Measurements from ENCODE around the gene CELF1. TPM values are rescaled to one million over a fixed set of nuclear protein-coding genes. Genes with fewer than 3 reads are reported as not detected.
A peak's percentile ranks its signal among the peaks of the same experiment; 100 is the strongest.

CELF1 gene
- total RNA-seq, 2 experiments from 2014 or later = 120 to 122 TPM

DNA sequence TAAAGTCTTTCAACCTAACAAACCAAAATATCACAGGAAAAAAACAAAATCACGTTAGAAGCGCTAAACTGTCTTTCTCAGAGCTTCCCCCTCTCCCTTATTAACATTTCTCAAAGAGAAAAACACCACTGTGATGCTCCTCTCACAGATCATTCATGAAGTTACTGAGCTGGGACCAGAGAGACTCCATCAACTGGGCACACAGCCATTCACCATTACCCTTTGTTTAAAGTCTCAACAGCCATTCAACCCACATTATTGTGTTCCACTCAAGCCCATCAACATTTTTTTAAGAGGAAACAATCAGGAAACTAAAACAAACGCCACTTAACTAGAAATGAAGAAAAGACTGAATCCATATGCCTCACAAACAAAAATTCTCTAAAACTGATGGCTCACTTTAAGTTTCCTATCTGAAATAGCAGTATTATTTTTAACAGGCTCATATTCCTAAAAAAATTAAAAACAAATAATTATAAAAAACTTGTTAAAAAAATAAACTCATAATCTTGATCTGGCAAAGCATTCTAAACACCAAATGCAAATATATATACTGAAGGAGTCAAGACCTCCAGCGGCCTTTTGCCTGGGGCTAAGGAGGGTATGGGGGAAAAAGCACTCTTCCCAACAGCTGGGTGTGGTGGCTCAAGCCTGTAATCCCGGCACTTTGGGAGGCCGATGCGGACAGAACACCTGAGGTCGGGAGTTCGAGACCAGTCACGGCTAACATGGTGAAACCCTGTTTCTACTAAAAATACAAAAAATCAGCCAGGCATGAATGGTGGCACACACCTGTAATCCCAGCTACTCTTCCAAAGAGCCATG lies 14.0 kb downstream of the CELF1 start:
- ChIA-PET CTCF (interaction anchor here (0.6 to 6.2 kb wide), 11 partner anchors 8 to 59 kb away, joined by 3 to 44 read pairs (median 4); partner anchors contain the start of gene CELF1), POLR2A (interaction anchor here (1.2 to 2.8 kb wide), 6 partner anchors 8 to 26 kb away, joined by 3 to 14 read pairs (median 6); no protein-coding TSS in a partner anchor)
- TF ChIP-seq, protein P1, sequence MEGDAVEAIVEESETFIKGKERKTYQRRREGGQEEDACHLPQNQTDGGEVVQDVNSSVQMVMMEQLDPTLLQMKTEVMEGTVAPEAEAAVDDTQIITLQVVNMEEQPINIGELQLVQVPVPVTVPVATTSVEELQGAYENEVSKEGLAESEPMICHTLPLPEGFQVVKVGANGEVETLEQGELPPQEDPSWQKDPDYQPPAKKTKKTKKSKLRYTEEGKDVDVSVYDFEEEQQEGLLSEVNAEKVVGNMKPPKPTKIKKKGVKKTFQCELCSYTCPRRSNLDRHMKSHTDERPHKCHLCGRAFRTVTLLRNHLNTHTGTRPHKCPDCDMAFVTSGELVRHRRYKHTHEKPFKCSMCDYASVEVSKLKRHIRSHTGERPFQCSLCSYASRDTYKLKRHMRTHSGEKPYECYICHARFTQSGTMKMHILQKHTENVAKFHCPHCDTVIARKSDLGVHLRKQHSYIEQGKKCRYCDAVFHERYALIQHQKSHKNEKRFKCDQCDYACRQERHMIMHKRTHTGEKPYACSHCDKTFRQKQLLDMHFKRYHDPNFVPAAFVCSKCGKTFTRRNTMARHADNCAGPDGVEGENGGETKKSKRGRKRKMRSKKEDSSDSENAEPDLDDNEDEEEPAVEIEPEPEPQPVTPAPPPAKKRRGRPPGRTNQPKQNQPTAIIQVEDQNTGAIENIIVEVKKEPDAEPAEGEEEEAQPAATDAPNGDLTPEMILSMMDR (IDR thresholded peaks at IDR 0.05) = no peak
- no peaks in the 10 kb centered on the region for H3K9me3 Mint-ChIP-seq
- peak overlapping the region; percentile 77 for H3K27ac Mint-ChIP-seq
- H3K27me3 Mint-ChIP-seq = no peaks in the 10 kb centered on the region
- no peak overlapping the region for H3K4me3 Mint-ChIP-seq
- H3K36me3 Mint-ChIP-seq (ENCODE audit: low read depth) = peaks cover 29% of the 10 kb centered on the region
- H3K4me1 Mint-ChIP-seq (ENCODE audit: low read depth) = peaks cover 58% of the 10 kb centered on the region
- intact Hi-C loops (cut with micrococcal nuclease) = no loop called here
- no peak for ATAC-seq
- DNase-seq = no peak

DNA sequence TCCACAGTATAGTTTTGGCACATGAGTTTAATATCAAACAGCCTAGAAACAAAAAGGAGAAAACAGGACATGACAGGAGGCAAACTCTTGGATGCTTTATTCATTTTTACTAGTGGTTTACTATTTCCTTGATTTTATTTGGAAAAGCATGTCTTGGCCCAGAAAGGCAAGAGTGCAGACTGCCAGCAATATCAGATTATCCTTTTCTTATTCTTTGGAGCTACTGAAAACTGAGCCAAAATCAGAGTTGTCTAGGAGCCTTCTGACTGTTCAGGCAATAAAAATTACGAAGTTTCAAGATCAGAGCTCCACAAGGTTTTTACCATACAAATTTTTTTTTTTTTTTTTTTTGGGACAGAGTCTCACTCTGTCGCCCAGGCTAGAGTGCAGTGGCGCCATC lies 16.0 kb downstream of the CELF1 start:
- TF ChIP-seq, protein P1 (IDR thresholded peaks at IDR 0.05) = no peak
- ChIA-PET POLR2A (interaction anchor here (0.8 to 2.8 kb wide), 6 partner anchors 12 to 39 kb away, joined by 3 to 14 read pairs (median 4); no protein-coding TSS in a partner anchor), CTCF (interaction anchor here (0.8 to 6.2 kb wide), 3 partner anchors 16 to 163 kb away, joined by 3 to 44 read pairs (median 3); partner anchors contain the start of gene CELF1)
- ATAC-seq = no peak
- H3K9me3 Mint-ChIP-seq = no peaks in the 10 kb centered on the region
- DNase-seq = no peak
- no peak overlapping the region for H3K4me3 Mint-ChIP-seq
- peaks cover 28% of the 10 kb centered on the region for H3K36me3 Mint-ChIP-seq (ENCODE audit: low read depth)
- H3K27ac Mint-ChIP-seq = no peak overlapping the region
- no peaks in the 10 kb centered on the region for H3K27me3 Mint-ChIP-seq
- H3K4me1 Mint-ChIP-seq (ENCODE audit: low read depth) = peaks cover 58% of the 10 kb centered on the region
- intact Hi-C loops (cut with micrococcal nuclease) = no loop called here

DNA sequence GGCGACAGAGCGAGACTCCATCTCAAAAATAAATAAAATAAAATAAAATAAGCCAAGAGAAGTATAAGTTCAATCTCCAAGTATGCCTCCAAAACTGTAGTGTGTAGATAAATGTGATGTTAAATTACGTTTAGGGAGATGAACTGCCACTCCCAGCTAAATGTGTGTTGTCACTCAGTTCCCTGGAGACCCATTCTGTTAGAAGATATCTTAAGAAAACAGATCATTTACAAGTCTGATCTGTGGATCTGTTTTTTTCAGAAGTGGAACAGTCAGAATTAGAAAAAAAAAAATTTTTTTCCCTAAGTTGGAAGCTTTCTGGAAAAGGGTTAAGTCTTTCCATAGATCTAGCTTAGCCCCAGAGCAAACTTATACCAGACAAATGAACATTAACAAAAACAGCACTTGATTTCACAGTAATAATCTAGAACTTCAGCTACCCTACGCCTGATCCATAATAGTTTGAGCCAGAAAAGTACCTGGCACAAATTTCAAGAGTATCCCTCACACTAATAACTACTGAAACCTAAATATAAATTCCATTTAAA lies 18.2 kb downstream of the CELF1 start:
- Mint-ChIP-seq H3K36me3 (ENCODE audit: low read depth) (peaks cover 21% of the 10 kb centered on the region), H3K4me1 (ENCODE audit: low read depth) (peaks cover 49% of the 10 kb centered on the region), H3K9me3 (no peaks in the 10 kb centered on the region), H3K27me3 (no peaks in the 10 kb centered on the region), H3K4me3 (no peak overlapping the region), H3K27ac (peak overlapping the region; percentile 71)
- ATAC-seq (no peak), DNase-seq (no peak)
- intact Hi-C loops (cut with micrococcal nuclease) = no loop called here
- CTCF ChIA-PET = interaction anchor here (0.9 to 1.5 kb wide), 3 partner anchors 12 to 19 kb away, joined by 3 to 5 read pairs (median 3); no protein-coding TSS in a partner anchor
- TF ChIP-seq, protein P1 (IDR thresholded peaks at IDR 0.05) = no peak
- POLR2A ChIA-PET = no interaction called here

DNA sequence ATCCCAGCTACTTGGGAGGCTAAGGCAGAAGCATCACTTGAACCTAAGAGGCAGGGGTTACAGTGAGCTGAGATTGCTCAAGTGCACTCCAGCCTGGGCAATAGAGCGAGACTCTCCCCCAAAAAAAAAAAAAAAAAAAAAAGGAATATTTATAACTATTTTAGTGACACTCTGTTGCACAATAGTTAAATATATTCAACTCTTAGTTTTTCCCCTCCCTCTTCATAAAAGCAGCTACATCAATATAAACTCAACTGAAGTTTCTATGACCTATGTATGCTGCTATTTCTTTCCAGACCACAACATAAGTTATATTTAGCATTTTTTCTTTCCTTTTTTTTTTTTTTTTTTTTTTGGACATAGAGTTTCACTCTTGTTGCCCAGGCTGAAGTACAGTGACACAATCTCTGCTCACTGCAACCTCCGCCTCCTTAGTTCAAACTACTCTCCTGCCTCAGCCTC lies 19.2 kb downstream of the CELF1 start:
- ChIA-PET POLR2A (interaction anchor here (1.4 kb wide), 1 partner anchor 10 kb away, joined by 3 read pairs; no protein-coding TSS in a partner anchor), CTCF (interaction anchor here (1.5 kb wide), 2 partner anchors 12 to 18 kb away, joined by 3 to 5 read pairs; no protein-coding TSS in a partner anchor)
- TF ChIP-seq, protein P1 (IDR thresholded peaks at IDR 0.05) = no peak
- no peaks in the 10 kb centered on the region for H3K9me3 Mint-ChIP-seq
- intact Hi-C loops (cut with micrococcal nuclease) = no loop called here
- H3K4me1 Mint-ChIP-seq (ENCODE audit: low read depth) = peaks cover 42% of the 10 kb centered on the region
- H3K4me3 Mint-ChIP-seq = no peak overlapping the region
- no peak for DNase-seq
- no peaks in the 10 kb centered on the region for H3K27me3 Mint-ChIP-seq
- peaks cover 16% of the 10 kb centered on the region for H3K36me3 Mint-ChIP-seq (ENCODE audit: low read depth)
- ATAC-seq = no peak
- H3K27ac Mint-ChIP-seq = no peak overlapping the region
